GM06990 (cell line): ENCODE data around the gene SPAM1.

Source experiments
- DNase-seq: peaks from one replicate; pipeline ENCODE4 v3.0.0-alpha.2; 2011; ENCODE audit not compliant: insufficient read length; ENCODE audit errors: extremely low read depth
- H3K27me3 ChIP-seq: replicated peaks from 2 replicates; pipeline ENCODE4 v1.6.0; 2011; ENCODE audit warnings: low read length; ENCODE audit not compliant: control insufficient read depth, insufficient read depth
- H3K36me3 ChIP-seq: 2 replicates; pipeline ENCODE4 v1.5.1; 2011; ENCODE audit warnings: low read length; ENCODE audit not compliant: control insufficient read depth, insufficient read depth
- H3K4me3 ChIP-seq: replicated peaks from 2 replicates; pipeline ENCODE4 v1.5.1; 2011; ENCODE audit warnings: low read depth, mild to moderate bottlenecking, control low read depth, low read length
- CTCF ChIP-seq: IDR thresholded peaks from 2 replicates; pipeline ENCODE4 v1.5.1; 2011; ENCODE audit warnings: low read length, control low read depth, mild to moderate bottlenecking, inconsistent platforms; ENCODE audit not compliant: insufficient read depth, poor library complexity, severe bottlenecking

Gene SPAM1

GRCh38 chr7:123929107-123929506 is 4.1 kb downstream of the SPAM1 start:
- Histone ChIP-seq H3K36me3 (no peaks in the 10 kb centered on the region), H3K4me3 (no peak overlapping the region), H3K27me3 (no peaks in the 10 kb centered on the region; the same call in 1 of the 2 replicates)
- no peak for DNase-seq
- no peak for TF ChIP-seq CTCF

GRCh38 chr7:123929655-123930054 is 4.6 kb downstream of the SPAM1 start:
- no peak for DNase-seq
- no peaks in the 10 kb centered on the region; the same call in 1 of the 2 replicates for H3K27me3 ChIP-seq
- no peak overlapping the region for H3K4me3 ChIP-seq
- no peak for TF ChIP-seq CTCF
- no peaks in the 10 kb centered on the region for H3K36me3 ChIP-seq

GRCh38 chr7:123935436-123936381 is 10.7 kb downstream of the SPAM1 start:
- Histone ChIP-seq H3K36me3 (no peaks in the 10 kb centered on the region), H3K27me3 (no peaks in the 10 kb centered on the region), H3K4me3 (no peak overlapping the region)
- no peak for DNase-seq
- no peak for TF ChIP-seq CTCF

- no peaks in the 10 kb centered on the region for H3K27me3 ChIP-seq
- H3K36me3 ChIP-seq: no peaks in the 10 kb centered on the region
- DNase-seq: no peak
- no peak for TF ChIP-seq CTCF
- H3K4me3 ChIP-seq: no peak overlapping the region
These were observed 11.3 kb downstream of the SPAM1 start for GRCh38 chr7:123936388-123936787.

- no peak for DNase-seq
- no peak for TF ChIP-seq CTCF
- Histone ChIP-seq H3K4me3 (no peak overlapping the region), H3K27me3 (no peaks in the 10 kb centered on the region), H3K36me3 (no peaks in the 10 kb centered on the region)
These were observed 14.7 kb downstream of the SPAM1 start for GRCh38 chr7:123939784-123940183.
